HG03571 (cell line): ENCODE results near the gene PANK2.
A peak's percentile ranks its signal among the peaks of the same experiment; 100 is the strongest.

Experiments
- ATAC-seq: cut with Tn5 transposase; IDR thresholded peaks from one replicate; pipeline ENCODE4 v1.9.1; 2021; ENCODE audit not compliant: unreplicated experiment

The PANK2 gene

DNA sequence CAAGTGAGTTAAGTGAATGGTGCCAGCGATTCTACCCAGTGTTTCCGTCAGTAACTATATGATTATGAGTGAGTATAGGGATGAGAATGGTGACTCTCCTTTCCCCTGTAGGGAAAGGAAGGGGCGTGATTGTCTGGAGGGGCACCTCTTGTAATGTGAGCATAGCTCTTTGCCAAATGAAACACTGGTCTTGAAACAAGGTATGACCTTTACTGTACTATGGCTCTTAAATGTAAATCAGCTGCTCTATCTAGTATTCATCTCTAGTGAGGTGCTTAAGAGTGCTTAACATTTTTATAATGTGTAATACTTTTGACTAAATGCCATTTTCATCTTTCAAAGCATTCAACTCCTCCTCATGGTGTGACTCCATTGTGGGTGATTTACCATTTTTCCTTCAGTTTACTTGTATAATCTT is 11.0 kb downstream of the PANK2 start:
- no peak for ATAC-seq

DNA sequence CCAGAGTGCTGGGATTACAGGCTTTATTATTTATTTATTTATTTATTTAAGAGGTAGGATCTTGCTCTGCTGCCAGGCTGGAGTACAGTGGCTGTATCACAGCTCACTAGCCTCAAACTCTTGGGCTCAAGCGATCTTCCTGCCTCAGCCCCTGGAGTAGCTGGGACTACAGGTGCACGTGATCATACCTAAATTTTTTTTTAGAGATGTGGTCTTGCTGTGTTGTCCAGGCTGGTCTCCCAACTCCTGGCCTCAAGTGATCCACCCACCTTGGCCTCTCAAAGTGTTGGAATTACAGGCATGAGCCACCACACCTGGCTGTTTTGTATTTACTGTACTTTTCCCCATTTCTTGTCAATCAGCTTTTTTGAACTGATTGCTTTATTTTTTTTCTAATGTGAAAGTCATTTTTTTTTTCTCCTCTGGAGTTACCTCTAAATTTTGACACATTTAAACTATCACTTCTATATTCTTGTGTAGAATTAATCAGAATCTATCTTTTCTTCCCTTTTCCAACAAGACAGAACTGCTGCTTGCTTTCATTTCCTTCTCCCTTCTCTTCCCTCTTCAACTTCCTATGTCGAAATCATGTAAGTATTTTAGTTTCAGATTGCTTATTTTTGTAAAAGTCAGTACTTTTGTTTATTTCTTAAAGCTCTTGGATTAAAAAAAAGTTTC is 12.0 kb downstream of the PANK2 start:
- ATAC-seq = no peak

DNA sequence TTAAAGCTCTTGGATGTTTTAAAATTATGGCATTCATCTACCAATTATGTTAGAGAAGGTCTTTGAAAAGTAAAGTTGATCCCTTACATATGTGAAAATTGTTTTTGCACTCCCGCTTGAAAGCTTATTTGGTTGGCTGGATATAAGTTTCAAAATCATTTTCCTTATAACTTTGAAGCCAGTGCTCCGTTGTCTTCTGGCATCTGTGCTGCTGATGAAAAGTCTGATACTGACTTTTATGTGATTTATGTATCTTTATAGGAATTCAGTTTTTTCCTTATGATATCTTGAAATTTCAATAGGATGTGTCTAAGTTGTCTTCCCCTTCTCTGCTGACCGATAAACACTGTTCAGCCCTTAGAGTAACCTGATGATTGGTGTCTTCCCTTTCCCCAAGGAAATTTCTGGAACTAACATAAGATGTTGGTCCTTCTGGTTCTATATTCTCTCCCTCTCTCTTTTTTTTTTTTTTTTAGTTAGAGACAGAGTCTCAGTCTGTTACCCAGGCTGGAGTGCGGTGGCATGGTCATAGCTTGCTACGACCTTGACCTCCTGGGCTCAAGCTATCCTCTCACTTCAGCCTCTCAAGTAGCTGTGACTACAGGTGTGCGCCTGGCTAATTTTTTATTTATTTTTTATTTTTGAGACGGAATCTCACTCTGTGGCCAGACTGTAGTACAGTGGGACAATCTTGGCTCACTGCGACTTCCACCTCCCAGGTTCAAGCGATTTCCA is 12.7 kb downstream of the PANK2 start:
- no peak for ATAC-seq

DNA sequence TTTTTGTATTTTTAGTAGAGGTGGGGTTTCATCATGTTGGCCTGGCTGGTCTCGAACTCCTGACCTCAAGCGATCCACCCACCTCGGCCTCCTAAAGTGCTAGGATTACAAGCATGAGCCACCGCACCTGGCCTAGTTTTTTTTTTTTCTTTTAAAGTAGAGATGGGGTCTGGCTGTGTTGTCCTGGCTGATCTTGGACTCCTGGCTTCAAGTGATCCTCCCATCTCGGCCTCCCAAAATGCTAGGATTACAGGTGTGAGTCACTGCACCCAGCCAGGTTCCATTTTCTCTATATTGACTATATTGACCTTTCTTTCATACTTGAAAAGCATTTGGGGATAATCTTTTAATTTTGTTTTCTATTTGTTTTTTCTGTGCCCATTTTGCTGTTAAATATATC is 13.3 kb downstream of the PANK2 start:
- no peak for ATAC-seq

DNA sequence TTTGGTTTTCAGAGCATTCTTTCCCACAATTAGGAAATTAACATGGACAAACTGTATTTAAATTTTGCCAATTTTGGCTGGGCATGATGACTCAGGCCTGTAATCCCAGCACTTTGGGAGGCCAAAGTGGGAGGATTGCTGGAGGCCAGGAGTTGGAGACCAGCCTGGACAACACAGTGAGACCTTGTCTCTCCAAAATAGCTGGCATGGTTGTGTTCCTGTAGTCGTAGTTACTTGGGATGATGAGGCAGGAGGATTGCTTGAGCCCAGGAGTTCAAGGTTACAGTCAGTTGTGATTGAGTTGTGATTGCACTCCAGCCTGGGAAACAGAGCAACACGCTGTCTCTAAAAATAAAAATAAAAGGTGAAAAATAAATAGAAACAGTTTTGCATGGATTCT is 15.0 kb downstream of the PANK2 start:
- ATAC-seq = no peak

DNA sequence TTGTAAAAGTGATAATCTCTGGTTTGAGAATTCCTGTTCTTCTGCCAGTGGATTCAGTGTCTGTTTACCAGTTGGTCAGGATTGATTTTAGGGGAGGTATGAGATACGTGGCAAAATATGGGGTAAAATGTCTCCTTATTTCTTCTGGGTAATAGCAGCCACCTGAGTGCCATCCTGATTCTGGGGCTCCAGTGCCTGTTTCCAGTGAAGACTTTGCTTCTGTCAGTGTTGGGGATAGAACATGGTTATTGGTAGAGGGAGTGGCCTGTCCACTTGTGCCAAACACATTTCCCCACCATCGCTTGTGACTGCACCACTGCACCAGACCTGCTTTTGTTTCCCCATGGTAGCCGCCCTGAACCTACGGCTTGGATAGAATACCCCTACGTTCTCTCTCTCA is 15.7 kb downstream of the PANK2 start:
- ATAC-seq = no peak

DNA sequence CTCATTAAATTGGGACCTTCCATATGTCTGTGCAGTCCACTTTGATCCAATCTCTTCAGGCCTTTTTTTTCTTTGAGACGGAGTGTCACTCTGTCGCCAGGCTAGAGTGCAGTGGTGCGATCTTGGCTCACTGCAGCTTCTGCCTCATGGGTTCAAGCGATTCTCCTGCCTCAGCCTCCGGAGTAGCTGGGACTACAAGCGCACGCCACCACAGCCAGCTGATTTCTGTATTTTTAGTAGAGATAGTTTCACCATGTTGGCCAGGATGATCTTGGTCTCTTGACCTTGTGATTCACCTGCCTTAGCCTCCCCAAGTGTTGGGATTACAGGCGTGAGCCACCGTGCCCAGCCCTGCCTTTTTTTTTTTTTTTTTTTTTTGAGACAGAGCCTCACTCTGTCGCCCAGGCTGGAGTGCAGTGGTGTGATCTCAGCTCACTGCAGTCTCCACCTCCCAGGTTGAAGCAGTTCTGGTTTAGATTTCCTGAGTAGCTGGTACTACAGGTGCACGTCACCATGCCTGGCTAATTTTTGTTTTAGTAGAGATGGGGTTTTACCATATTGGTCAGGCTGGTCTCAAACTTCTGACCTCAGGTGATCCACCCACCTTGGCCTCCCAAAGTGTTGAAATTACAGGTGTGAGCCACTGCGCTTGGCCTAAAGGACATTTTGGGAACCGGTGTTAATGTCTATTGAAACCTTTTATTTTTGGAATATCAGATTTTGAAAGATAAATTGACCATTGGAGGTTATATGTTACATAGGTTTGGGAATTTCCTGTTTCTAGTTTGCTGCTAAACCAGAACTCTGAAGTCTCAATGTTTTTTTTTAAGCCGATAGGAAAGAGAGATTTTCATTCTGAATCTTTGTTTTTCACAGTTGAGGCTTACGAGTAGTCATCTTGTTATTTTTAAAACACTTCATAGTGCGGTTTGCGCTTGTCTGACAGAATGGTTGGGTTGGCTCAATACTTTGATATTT is 17.8 kb downstream of the PANK2 start:
- ATAC-seq = peak; percentile 87

DNA sequence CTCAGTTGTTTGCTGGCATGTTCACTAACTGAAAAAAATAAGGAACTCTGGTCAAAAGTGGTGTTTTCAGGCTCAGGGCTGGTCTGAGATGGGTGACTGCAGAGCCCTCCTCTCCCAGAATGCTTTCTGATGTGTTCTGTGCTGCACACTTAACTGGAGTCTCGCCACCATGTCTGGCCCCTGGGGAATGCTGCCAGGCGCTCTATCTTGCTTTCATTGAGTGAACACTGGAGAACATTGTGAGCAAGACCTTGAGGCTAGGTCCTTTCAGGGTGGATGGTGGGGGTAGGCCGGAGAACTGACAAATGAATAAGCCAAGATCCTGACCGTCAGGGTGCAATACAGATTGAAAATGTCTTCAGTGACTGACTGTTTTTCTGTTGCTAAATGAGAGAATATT is 19.5 kb downstream of the PANK2 start:
- no peak for ATAC-seq

DNA sequence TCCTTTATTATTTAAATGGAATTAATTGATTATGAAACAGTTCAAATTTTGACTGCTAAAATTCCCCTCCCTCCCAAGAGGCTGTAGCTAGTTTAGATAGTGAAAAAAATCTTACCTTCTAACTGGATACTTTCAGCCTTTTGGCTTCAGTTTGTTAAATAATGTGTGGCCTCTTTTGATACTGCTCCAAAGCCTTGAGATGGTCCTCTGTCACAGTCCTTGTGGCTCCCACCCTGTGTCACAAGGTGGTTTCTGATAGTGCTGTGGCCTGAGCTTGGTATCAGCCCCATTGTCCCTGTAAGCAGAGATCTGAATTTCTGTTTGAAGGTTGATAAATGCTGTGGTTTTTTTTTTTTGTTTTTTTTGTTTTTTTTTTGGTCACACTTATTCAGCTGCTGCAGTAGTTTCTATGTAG is 20.8 kb downstream of the PANK2 start:
- ATAC-seq = no peak

DNA sequence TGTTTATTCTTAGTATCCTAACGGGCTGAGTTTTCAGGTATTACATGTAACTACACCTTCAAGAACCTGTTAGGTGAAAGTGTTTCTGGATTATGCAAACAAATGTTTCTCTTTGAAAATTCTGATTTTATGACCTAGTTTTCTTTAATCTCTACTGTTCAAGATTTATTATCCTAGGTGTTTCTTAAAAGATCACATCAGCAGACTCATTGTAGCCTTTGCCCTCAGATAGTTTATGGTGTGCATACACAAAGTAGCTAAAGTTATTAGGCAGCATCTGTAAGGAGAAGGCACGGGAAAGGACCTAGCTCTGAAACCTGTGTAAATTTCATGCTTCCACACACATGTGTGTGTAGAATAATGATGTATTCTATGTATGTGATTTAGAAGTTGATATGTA is 21.7 kb downstream of the PANK2 start:
- no peak for ATAC-seq

DNA sequence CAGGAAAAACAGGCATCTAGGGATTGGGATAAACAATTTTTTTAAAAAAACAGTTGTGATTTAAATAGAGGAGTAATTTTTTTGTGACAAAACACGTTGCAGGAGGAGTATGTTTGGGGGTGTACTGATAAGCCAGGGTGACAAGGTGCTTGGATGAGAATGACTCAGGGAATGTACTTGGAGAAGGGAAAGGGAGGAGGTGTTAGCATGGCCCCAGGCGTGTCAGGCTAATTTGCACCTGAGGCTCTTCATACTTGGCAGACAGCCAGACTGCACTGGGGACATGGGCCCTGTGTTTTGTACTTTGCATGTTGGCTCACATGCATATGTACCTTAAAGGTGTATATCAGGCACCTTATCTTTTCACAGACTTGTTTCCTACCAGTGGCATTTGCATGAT is 22.8 kb downstream of the PANK2 start:
- no peak for ATAC-seq

DNA sequence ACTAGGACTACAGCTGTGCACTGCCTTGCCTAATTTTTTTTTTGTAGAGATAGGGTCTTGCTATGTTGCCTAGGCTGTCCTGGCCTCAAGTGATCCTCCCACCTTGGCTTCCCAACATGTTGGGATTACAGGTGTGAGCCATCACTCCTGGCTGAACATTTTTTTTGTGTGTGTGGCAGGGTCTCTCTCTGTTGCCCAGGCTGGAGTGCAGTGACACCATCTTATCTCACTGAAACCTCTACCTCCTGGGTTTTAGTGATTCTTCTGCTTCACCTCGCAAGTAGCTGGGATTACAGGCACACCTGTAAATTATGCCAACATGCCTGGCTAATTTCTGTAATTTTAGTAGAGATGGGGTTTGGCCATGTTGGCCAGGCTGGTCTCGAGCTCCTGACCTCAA is 25.3 kb downstream of the PANK2 start:
- no peak for ATAC-seq

DNA sequence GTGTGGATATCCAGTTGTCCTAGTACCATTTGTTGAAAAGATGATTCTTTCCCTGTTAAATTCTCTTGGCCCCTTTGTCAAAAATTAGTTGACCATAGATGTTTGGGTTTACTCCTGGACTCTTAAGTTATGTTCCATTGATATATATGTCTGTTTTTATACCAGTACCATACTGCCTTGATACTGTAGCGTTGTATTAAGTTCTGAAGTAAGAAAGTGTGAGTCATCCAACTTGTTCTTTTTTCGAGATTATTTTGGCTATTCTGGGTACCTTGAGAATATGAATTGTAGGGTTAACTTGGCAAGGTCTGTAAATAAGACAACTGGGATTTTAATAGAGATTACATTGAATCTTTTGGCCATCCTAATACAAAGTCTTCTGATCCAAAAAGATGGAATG is 26.5 kb downstream of the PANK2 start:
- no peak for ATAC-seq

DNA sequence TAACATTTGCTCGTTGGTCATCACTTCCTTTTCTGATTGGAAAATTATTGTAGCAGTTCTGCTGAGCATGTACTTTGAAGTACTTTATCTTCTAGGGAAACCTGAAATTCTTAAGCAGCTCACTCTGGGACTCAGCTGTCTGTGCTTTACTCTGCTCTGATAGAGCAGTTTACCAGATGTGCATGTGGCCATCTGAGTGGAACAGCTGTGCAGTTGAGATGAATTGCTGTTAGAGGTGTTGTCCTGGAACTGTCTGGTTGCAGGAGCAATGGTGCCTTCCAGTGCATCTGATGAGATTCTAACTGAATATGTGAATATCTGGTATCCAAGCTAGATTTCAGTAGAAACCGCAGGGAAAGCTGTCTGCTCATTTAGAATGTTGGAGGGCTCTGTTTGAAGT is 27.2 kb downstream of the PANK2 start:
- no peak for ATAC-seq

DNA sequence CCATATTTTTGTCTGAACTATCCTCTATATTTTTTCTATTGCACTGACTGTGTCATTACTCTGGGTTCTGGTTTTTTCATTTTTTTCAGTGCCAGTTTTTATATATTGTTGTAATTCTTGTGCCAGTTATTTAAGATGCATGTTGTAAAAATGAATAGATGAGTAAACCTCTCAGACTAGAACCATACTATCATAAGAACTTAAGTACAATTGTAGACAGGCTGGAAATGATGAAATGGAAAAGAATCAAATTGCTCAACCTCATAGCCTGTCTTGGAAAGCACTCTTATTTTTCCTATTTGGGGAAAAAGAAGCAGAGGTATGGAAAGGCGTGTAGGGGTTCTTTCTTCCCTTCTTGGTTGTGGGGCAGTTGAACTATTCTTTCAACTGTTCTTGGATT is 30.2 kb downstream of the PANK2 start:
- ATAC-seq = no peak

DNA sequence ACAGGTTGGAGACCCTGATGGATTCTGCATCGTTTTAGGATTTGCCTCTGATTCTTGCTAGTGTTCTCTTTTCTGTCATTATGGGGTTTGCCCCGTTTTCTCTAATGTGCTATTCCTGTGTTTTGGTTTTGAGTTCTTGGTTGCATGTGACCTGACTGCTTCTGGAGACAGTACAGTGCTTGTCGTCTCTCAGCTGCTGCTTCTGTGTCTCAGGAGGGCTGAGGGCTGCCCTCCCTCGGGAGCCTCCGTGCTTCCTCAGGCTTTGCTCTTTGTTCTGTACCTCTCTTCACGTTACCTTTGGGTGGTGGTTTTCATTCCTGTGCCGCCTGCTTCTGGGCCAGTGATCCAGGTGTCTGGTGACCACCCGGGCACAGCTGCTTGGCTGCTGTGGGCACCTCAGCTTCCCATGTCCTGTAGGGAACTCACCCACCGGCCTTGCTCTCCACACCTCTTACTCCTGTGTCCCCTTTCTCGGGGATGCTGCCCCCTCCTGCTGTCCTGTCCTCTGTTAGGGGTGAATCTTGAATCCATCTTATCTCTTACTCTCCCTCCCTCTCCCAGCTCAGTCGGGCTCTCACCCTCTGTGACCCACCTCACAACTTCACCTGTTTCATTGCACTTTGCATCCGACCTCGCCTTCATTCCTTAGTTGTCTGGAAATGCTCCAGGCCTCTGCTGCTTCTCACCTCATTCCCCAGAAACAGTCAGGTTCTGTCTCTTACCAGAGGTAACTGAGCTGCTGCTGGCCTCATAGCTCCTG is 33.2 kb downstream of the PANK2 start:
- no peak for ATAC-seq

DNA sequence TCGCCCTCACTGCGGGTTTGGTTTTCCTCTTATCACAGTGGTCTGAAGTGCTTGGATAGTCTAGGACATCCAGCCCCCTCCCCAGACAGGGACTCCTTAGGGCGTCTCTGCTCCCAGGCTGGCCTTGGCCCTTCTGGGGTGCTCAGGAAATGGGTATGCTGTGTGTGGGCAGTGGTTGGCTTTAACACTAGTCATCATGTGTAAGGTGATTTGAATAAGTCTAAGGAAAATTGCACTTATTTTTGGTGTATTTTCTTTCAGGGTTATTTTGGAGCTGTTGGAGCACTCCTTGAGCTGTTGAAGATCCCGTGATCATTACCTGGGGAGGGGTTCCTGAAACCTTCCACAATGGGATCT is 33.8 kb downstream of the PANK2 start:
- no peak for ATAC-seq

DNA sequence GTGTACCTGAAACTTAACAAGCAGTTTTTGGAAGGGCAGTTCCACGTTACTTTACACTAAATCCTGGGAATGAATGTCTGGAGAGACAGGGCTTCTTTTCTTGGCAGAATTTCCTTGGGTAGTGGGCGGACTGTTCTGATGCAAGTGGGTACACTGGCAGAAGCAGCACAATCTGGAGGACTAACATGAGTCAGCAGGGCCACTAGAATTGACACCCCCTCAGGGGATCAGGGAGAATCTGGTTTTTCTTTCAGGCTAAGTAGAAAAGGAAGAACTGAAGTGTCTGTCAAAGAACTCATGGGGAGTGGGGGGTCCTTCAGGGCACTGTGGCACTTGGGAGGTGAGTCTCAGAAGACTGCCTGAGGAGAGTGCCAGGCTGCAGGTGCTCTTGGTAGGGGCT is 34.6 kb downstream of the PANK2 start:
- ATAC-seq = no peak

DNA sequence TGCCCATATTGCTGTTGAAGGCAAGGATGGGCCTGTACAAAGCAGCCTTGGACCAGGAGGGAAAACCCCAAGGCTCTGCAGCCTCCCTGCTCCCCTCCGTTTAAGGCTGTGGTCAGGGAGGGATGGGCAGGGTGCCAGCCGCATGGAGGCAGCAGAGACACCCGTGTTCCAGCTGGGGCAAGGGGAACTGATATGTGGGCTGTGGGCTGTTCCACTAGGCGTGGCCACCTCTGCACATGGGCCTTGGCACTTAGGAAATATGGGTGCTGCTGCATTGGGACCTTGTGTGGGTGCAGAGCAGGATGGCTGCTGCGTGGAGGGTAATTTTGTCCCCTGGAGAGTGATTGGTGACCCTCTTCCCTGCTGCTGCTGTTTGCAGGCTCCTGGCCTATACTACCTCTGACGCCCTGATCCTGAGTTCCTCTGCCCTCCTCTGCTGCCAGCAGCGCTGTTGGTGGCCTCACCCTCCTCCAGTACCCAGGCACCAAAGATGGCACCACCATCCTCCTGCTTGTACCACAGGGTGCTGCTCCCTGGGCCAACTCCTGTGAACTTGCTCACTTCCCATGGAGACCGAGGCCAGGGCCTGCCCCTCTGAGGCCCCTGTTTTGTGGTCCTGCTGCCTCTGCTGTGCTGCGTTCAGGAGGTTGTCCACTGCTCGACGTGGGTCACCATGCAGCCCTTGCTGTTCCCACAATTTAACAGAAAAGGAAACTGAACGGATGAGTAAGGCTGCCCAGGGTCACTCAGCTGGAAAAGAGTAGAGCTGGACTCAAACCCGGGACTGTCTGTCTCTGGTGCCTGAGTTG is 35.3 kb downstream of the PANK2 start:
- ATAC-seq = no peak

DNA sequence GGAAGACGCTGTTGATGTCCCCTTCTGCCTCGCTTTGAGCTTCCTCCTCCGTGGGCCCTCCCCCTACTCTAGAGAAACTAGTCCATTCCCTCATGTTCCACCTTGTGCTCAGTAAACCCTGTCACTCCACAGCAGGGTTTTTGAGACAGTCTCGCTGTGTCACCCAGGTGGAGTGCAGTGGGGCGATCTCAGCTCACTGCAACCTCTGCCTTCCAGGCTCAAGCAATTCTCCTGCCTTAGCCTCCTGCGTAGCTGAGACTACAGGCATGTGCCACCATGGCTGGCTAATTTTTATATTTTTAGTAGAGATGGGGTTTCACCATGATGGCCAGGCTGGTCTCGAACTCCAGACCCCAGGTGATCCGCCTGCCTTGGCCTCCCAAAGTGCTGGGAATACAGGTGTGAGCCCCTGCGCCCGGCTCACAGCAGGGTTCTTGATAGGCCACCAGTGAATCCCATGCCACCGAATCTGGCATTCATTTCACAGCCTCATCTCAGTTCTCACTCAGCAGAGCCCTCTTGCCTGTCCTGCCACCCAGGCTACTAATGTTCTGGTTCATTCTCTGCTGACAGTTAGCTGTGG is 36.0 kb downstream of the PANK2 start:
- no peak for ATAC-seq
